Neural cell (in vitro differentiated cells): ENCODE data around the gene KDM2A.

Experiments used
- EP300 ChIP-seq: fragments of 450-650 bp; conservative IDR thresholded peaks from 2 replicates; pipeline ENCODE4 v1.6.1; 2014; ENCODE audit warnings: antibody characterized with exemption, mild to moderate bottlenecking, moderate library complexity; ENCODE audit not compliant: poor library complexity, severe bottlenecking
- EZH2 ChIP-seq: fragments of 200-600, 300-800 bp; shearing (Covaris generic), sonication (generic); IDR thresholded peaks from 2 replicates; pipeline ENCODE4 v1.6.1; 2014; ENCODE audit warnings: antibody characterized with exemption, low read length, borderline replicate concordance, mild to moderate bottlenecking; ENCODE audit not compliant: insufficient read depth, poor library complexity, severe bottlenecking
- POLR2AphosphoS5 ChIP-seq: IDR thresholded peaks from 2 replicates; pipeline ENCODE4 v1.6.1; 2012
- TAF1 ChIP-seq: IDR thresholded peaks from 2 replicates; pipeline ENCODE4 v1.6.1; 2012; ENCODE audit warnings: low read depth
- TF ChIP-seq, protein P1 (sequence below): fragments of 450-650 bp; IDR thresholded peaks from 2 replicates; pipeline ENCODE4 v1.5.1; 2014; ENCODE audit warnings: antibody characterized with exemption, mild to moderate bottlenecking, moderate library complexity; ENCODE audit not compliant: poor library complexity, severe bottlenecking

DNA sequence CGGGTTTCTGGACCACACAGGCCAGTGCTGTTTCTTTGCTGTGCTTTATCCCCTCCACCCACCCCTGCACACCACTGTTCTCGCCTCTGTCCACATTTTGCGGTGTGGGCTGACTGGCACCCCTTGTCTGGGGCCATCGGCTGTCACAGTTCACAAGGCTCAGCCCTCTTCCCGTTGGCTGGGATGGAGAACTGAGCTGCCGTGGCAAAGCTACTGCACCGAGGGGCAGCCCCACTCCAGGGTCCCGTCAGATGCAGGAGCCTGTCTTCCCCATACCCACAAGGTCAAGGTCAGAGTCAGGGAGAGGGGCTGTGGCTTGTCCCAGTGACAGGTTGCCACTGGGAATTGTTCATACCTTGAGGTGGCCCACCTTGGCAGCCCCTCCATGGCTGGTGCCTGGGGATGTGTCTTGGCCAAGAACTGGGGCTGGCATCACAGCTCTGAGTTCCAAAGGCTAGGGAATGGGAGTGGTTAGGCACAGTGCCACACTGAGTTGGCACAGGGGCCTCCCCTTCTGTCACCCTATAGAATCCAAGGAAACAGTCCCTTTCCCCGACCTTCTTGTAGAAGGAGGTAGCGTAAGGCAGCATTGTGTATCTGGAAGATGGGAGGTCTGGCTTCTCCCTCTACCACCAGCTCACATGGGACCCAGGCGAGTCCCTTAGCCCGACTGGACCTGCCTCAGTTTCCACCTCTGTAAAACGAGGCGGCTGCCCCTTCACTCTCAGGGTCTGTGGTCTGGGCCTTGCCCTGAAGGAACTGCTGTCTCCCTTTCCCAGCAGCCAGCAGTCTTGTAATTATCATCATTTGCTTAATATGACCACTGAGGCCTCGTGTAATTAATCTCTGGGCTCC, 150.6 kb downstream of the KDM2A start:
- TF ChIP-seq, protein P1, sequence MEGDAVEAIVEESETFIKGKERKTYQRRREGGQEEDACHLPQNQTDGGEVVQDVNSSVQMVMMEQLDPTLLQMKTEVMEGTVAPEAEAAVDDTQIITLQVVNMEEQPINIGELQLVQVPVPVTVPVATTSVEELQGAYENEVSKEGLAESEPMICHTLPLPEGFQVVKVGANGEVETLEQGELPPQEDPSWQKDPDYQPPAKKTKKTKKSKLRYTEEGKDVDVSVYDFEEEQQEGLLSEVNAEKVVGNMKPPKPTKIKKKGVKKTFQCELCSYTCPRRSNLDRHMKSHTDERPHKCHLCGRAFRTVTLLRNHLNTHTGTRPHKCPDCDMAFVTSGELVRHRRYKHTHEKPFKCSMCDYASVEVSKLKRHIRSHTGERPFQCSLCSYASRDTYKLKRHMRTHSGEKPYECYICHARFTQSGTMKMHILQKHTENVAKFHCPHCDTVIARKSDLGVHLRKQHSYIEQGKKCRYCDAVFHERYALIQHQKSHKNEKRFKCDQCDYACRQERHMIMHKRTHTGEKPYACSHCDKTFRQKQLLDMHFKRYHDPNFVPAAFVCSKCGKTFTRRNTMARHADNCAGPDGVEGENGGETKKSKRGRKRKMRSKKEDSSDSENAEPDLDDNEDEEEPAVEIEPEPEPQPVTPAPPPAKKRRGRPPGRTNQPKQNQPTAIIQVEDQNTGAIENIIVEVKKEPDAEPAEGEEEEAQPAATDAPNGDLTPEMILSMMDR, result no peak
- TF ChIP-seq EZH2 (no peak), EP300 (no peak), POLR2AphosphoS5 (no peak), TAF1 (no peak)
